Endometrial microvascular endothelial cells (primary cell): ENCODE measurements around the gene CFAP100. TPM values are rescaled to one million over a fixed set of nuclear protein-coding genes. Genes with fewer than 3 reads are reported as not detected.

Experiments used
- in situ Hi-C: cut with HindIII; loops from 2 replicates; pipeline ENCODE4 v1.10.0; 2017; ENCODE audit warnings: low sequenced_read_pairs, low pct_unique_long_range_greater_than_20kb; ENCODE audit errors: inconsistent ontology term
- total RNA-seq: library from RNA; depleted of rRNA; stranded (reverse); fragments of >200 nt; gene quantifications from one replicate; pipeline ENCODE4 v1.2.3, GENCODE V29; 2015; ENCODE audit errors: inconsistent ontology term

CFAP100 gene
- total RNA-seq, 1 donor from 2014 or later, result not detected

- in situ Hi-C loops, result no loop called here
Measured at GRCh38 chr3:126467611-126467955, 72.9 kb downstream of the CFAP100 start.

- in situ Hi-C loops, result no loop called here
Measured at GRCh38 chr3:126468028-126468891, 73.6 kb downstream of the CFAP100 start.

- in situ Hi-C loops, result no loop called here
Measured at GRCh38 chr3:126469479-126469878, 74.8 kb downstream of the CFAP100 start.

- in situ Hi-C loops, result no loop called here
Measured at GRCh38 chr3:126472277-126473006, 77.7 kb downstream of the CFAP100 start.

- in situ Hi-C loops, result no loop called here
Measured at GRCh38 chr3:126473292-126474168, 78.8 kb downstream of the CFAP100 start.

GRCh38 chr3:126474498-126475412, 80.0 kb downstream of the CFAP100 start:
- in situ Hi-C loops, result no loop called here

- in situ Hi-C loops, result no loop called here
Measured at GRCh38 chr3:126475413-126476114, 80.9 kb downstream of the CFAP100 start, which contains the start of gene ZXDC. ZXDC (minus strand) TSS chr3:126475891; CDS start chr3:126475865, 26 bp downstream.

GRCh38 chr3:126476166-126477060, 81.7 kb downstream of the CFAP100 start:
- in situ Hi-C loops, result no loop called here

GRCh38 chr3:126477061-126477380, 82.3 kb downstream of the CFAP100 start:
- in situ Hi-C loops, result no loop called here

GRCh38 chr3:126478581-126479310, 84.0 kb downstream of the CFAP100 start:
- in situ Hi-C loops, result no loop called here

GRCh38 chr3:126479642-126480041, 84.9 kb downstream of the CFAP100 start:
- in situ Hi-C loops, result no loop called here

- in situ Hi-C loops, result no loop called here
Measured at GRCh38 chr3:126480206-126480605, 85.5 kb downstream of the CFAP100 start.

- in situ Hi-C loops, result no loop called here
Measured at GRCh38 chr3:126480861-126481260, 86.2 kb downstream of the CFAP100 start.

- in situ Hi-C loops, result no loop called here
Measured at GRCh38 chr3:126481808-126482502, 87.2 kb downstream of the CFAP100 start.

GRCh38 chr3:126482503-126483255, 88.0 kb downstream of the CFAP100 start:
- in situ Hi-C loops, result no loop called here
